Chondrocyte (in vitro differentiated cells): ENCODE measurements around the gene WDR59. TPM values are rescaled to one million over a fixed set of nuclear protein-coding genes. Genes with fewer than 3 reads are reported as not detected.

Experiments used
- DNase-seq: peaks from one replicate; pipeline ENCODE4 v3.0.0; 2021; ENCODE audit warnings: mixed read lengths, low spot score
- H3K27ac Mint-ChIP-seq: one replicate; pipeline ENCODE4 v1.8.0; 2021; ENCODE audit warnings: mild to moderate bottlenecking, moderate library complexity, mixed read lengths; ENCODE audit not compliant: unreplicated experiment
- H3K27me3 Mint-ChIP-seq: 2 replicates; pipeline ENCODE4 v1.8.0; 2021; ENCODE audit warnings: low read depth, mixed read lengths
- H3K36me3 Mint-ChIP-seq: 2 replicates; pipeline ENCODE4 v1.8.0; 2021; ENCODE audit warnings: low read depth, mixed read lengths
- H3K4me1 Mint-ChIP-seq: 2 replicates; pipeline ENCODE4 v1.8.0; 2021; ENCODE audit warnings: low read depth, mild to moderate bottlenecking, mixed read lengths
- H3K4me3 Mint-ChIP-seq: one replicate; pipeline ENCODE4 v1.8.0; 2021; ENCODE audit warnings: mild to moderate bottlenecking, moderate library complexity, mixed read lengths; ENCODE audit not compliant: unreplicated experiment
- H3K9me3 Mint-ChIP-seq: 2 replicates; pipeline ENCODE4 v1.8.0; 2021; ENCODE audit warnings: low read depth, mixed read lengths
- total RNA-seq: library from RNA; stranded (reverse); gene quantifications from 3 replicates; pipeline ENCODE4 v1.2.1, GENCODE V29; 2021
- TF ChIP-seq, protein P1 (sequence below): fragments of 200-600 bp; sonication (generic); IDR thresholded peaks from 2 replicates; pipeline ENCODE4 v1.5.0; 2021; ENCODE audit warnings: antibody characterized with exemption, mild to moderate bottlenecking, moderate library complexity

The WDR59 gene
- total RNA-seq, 1 donor from 2014 or later: 36.8 TPM

DNA sequence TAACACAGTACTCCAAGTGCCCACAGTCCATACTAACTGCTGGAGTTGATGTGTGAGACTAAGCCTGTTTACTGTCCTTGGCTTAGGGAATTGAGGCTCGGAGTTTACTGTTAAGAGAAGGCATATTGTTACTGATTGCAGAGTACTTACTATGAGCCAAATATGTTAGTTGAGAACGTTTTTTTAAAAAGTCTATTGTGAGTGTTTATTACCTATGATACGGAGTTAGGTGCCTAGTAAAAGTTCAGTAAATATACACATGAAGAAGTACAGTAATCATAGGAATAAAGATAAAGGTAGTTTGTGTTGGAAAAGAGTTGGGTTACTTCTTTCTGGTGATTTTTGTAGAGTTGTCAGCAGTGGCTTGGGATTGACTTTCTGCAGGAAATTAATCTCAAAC, 39.3 kb upstream of the WDR59 start:
- H3K27ac Mint-ChIP-seq: no peak overlapping the region
- H3K36me3 Mint-ChIP-seq: peaks cover 6% of the 10 kb centered on the region
- DNase-seq: no peak
- peaks cover 34% of the 10 kb centered on the region for H3K4me1 Mint-ChIP-seq
- H3K9me3 Mint-ChIP-seq: peaks cover 12% of the 10 kb centered on the region
- TF ChIP-seq, protein P1, sequence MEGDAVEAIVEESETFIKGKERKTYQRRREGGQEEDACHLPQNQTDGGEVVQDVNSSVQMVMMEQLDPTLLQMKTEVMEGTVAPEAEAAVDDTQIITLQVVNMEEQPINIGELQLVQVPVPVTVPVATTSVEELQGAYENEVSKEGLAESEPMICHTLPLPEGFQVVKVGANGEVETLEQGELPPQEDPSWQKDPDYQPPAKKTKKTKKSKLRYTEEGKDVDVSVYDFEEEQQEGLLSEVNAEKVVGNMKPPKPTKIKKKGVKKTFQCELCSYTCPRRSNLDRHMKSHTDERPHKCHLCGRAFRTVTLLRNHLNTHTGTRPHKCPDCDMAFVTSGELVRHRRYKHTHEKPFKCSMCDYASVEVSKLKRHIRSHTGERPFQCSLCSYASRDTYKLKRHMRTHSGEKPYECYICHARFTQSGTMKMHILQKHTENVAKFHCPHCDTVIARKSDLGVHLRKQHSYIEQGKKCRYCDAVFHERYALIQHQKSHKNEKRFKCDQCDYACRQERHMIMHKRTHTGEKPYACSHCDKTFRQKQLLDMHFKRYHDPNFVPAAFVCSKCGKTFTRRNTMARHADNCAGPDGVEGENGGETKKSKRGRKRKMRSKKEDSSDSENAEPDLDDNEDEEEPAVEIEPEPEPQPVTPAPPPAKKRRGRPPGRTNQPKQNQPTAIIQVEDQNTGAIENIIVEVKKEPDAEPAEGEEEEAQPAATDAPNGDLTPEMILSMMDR: no peak
- H3K4me3 Mint-ChIP-seq: no peak overlapping the region
- H3K27me3 Mint-ChIP-seq: no peaks in the 10 kb centered on the region

DNA sequence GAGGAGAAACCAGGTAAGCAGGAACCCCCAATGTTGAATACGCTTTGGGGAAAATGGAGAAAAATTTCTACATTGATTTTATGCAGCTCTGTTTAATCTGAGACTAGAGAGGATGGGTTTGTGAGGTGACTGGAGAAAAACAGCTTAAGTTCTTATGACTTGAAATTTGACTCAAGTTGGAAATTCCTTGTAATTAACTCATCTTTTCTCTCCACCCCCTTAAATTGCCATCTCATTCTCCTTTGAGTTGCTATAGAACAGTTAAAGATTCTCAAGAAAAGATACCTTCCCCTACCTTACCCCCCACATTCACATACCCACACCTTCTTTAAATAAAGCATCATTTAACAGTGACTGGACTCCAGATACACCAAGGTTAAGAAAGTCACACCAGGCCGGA, 38.1 kb upstream of the WDR59 start:
- Mint-ChIP-seq H3K4me3 (no peak overlapping the region), H3K27me3 (no peaks in the 10 kb centered on the region), H3K9me3 (peaks cover 12% of the 10 kb centered on the region), H3K36me3 (peaks cover 6% of the 10 kb centered on the region), H3K27ac (no peak overlapping the region), H3K4me1 (peaks cover 44% of the 10 kb centered on the region)
- no peak for DNase-seq
- TF ChIP-seq, protein P1: no peak

DNA sequence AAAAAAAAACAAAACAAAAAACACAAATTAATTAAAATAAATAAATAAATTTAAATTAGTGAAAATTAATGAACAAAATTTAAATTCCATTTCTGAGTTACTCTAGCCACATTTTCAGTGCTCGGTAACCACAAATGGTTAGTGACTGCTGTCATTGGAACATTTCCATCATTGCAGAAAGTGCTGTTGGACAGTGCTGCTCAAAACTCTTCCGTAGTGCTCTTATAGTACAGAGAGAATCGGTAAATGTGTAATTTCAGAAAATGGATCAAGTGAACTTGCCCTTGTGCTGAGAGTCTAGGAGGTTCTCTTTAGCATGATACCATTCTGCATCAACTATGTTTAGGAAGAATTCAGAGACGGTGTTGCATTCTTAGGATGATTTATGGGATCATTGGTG, 37.6 kb upstream of the WDR59 start:
- no peak for DNase-seq
- no peak overlapping the region for H3K4me3 Mint-ChIP-seq
- H3K27me3 Mint-ChIP-seq: no peaks in the 10 kb centered on the region
- H3K36me3 Mint-ChIP-seq: peaks cover 6% of the 10 kb centered on the region
- TF ChIP-seq, protein P1: no peak
- H3K9me3 Mint-ChIP-seq: peaks cover 12% of the 10 kb centered on the region
- H3K4me1 Mint-ChIP-seq: peaks cover 44% of the 10 kb centered on the region
- no peak overlapping the region for H3K27ac Mint-ChIP-seq

DNA sequence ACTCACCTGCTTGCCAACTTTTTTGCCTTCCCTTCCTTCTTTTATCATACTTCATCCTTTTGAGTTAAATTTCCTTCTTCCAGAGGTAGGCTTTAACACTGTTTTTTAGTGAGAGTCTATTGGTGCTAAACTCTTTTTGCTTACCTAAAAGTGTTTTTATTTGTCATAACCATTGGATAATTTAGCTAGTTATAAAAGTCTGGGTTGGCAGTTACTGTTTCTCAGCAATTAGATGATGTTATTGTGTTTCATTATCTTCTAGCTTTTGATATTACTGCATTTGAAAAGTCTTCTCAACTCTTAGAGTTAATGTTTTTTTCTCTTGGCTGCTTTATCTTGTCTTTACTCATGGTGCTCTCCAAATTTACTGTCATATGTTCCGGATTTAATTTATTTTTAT, 36.5 kb upstream of the WDR59 start:
- TF ChIP-seq, protein P1: no peak
- peaks cover 6% of the 10 kb centered on the region for H3K36me3 Mint-ChIP-seq
- H3K27me3 Mint-ChIP-seq: no peaks in the 10 kb centered on the region
- H3K4me1 Mint-ChIP-seq: peaks cover 38% of the 10 kb centered on the region
- no peak overlapping the region for H3K27ac Mint-ChIP-seq
- DNase-seq: no peak
- peaks cover 12% of the 10 kb centered on the region for H3K9me3 Mint-ChIP-seq
- H3K4me3 Mint-ChIP-seq: no peak overlapping the region

DNA sequence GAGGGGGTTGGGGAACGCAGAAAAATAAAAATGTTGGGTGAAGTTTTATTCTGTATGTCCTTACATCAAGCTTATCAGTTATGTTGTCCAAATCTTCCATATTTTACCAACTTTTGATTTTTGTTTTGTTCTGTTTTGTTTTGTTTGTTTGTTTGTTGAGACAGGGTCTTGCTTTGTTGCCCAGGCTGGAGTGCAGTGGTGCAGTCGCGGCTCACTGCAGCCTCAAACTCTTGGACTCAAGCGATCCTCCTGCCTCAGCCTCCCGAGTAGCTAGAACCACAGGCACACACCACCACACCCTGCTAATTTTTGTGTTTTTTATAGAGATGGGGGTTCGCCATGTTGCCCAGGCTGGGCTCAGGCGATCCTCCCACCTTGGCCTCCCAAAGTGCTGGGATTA, 34.7 kb upstream of the WDR59 start:
- Mint-ChIP-seq H3K27ac (no peak overlapping the region), H3K27me3 (no peaks in the 10 kb centered on the region), H3K4me3 (no peak overlapping the region), H3K36me3 (peaks cover 6% of the 10 kb centered on the region), H3K4me1 (peaks cover 24% of the 10 kb centered on the region), H3K9me3 (peaks cover 12% of the 10 kb centered on the region)
- TF ChIP-seq, protein P1: no peak
- no peak for DNase-seq
